ENCODE results near the gene HS2ST1.

The HS2ST1 gene

DNA sequence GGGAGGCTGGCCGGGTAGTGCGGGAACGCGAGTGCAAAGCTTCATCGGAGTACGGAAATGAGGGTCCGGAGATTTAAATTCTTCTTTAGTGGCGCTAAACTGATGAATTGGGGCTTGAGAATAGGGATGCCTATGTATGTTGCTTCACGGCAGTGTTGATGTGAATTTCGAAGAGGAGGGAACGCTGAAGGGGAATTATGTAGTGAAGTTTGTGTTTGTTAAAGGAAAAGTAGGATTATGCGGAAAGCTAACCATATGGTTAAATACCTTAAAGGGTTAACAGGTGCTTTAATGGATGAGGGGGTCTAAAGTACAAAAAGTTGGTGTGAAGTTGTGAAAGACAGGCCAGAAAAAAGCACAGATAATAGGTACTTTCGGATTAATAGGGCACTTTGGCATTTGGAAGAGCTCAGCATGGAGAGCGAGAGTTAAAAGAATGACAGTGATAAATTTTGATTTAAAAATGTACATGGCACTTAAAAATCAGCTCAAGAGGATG, 1.4 kb downstream of the HS2ST1 start:
- ChIA-PET POLR2A (interaction anchor here (0.8 to 2.9 kb wide), 5 partner anchors 13 to 167 kb away, joined by 3 to 24 read pairs (median 3); no protein-coding TSS in a partner anchor), CTCF (interaction anchor here (0.6 to 0.9 kb wide), 2 partner anchors 109 to 200 kb away, joined by 3 to 5 read pairs; no protein-coding TSS in a partner anchor)
- no peak for DNase-seq (ENCODE audit: extremely low spot score)
- TF ChIP-seq, protein P1, sequence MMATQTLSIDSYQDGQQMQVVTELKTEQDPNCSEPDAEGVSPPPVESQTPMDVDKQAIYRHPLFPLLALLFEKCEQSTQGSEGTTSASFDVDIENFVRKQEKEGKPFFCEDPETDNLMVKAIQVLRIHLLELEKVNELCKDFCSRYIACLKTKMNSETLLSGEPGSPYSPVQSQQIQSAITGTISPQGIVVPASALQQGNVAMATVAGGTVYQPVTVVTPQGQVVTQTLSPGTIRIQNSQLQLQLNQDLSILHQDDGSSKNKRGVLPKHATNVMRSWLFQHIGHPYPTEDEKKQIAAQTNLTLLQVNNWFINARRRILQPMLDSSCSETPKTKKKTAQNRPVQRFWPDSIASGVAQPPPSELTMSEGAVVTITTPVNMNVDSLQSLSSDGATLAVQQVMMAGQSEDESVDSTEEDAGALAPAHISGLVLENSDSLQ (IDR thresholded peaks at IDR 0.05): peak; percentile 54
- TF ChIP-seq FOXA1 (IDR thresholded peaks at IDR 0.05): no peak

DNA sequence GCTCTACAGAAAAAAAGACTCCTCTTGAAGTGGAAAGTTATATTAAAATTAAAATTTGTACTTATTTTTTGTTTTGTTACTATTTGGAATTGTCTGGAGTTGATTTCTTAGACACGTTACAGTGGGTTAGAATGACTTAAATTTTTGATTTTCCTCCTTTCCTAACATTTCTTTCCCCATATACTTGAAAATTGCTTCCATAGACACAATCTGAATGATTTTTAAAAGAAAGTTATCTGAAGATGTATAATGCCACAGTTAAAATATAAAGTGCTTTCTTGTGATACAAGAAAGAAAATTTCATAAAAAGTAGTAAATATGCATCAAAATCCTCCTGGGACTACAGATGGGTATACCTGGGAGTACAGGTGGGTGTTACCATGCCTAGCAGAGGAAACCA, 2.3 kb downstream of the HS2ST1 start:
- DNase-seq (ENCODE audit: extremely low spot score): no peak
- TF ChIP-seq FOXK2 (IDR thresholded peaks at IDR 0.05): no peak
- TF ChIP-seq L3MBTL2 (conservative IDR thresholded peaks at IDR 0.05): no peak
- TF ChIP-seq TARDBP (IDR thresholded peaks at IDR 0.05): no peak
- no peak for TF ChIP-seq FOXM1 (IDR thresholded peaks at IDR 0.05; ENCODE audit: borderline replicate concordance)
- CTCF ChIA-PET: no interaction called here
- POLR2A ChIA-PET: interaction anchor here (2.9 kb wide), 1 partner anchor 18 kb away, joined by 24 read pairs; no protein-coding TSS in a partner anchor

DNA sequence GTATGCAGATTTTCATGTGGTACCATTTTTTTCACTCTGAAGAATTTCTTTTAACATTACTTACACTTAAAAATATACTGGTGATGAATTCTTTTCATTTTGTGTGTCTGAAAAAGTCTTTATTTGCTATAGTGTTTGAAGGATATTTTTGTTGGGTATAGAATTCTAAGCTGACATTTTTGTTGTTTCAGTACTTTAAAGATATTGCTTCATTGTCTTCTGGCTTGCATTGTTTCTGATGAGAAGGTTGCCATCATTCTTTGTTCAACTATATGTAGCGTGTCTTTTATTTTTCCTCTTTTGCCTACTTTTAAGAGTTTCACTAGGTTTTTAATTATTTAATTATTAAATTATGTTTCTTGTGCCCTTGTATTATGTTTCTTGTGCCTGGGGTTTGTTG, 8.0 kb downstream of the HS2ST1 start:
- no peak for DNase-seq (ENCODE audit: extremely low spot score)
- ChIA-PET CTCF (no interaction called here), POLR2A (no interaction called here)
- no peak for TF ChIP-seq SUZ12 (IDR thresholded peaks at IDR 0.05)
- TF ChIP-seq FOXA1 (IDR thresholded peaks at IDR 0.05): no peak
- no peak for TF ChIP-seq ELF4 (IDR thresholded peaks at IDR 0.05)
- TF ChIP-seq BHLHE40 (IDR thresholded peaks at IDR 0.05; ENCODE audit: borderline replicate concordance): no peak
- TF ChIP-seq ZNF384 (IDR thresholded peaks at IDR 0.05): no peak
- no peak for TF ChIP-seq HDGF (IDR thresholded peaks at IDR 0.05; ENCODE audit: borderline replicate concordance)
- TF ChIP-seq L3MBTL2 (conservative IDR thresholded peaks at IDR 0.05): no peak
- TF ChIP-seq FOXM1 (IDR thresholded peaks at IDR 0.05; ENCODE audit: borderline replicate concordance): no peak
- no peak for TF ChIP-seq ARNT (IDR thresholded peaks at IDR 0.05)
- no peak for TF ChIP-seq TARDBP (IDR thresholded peaks at IDR 0.05)
- TF ChIP-seq NFRKB (IDR thresholded peaks at IDR 0.05): no peak

DNA sequence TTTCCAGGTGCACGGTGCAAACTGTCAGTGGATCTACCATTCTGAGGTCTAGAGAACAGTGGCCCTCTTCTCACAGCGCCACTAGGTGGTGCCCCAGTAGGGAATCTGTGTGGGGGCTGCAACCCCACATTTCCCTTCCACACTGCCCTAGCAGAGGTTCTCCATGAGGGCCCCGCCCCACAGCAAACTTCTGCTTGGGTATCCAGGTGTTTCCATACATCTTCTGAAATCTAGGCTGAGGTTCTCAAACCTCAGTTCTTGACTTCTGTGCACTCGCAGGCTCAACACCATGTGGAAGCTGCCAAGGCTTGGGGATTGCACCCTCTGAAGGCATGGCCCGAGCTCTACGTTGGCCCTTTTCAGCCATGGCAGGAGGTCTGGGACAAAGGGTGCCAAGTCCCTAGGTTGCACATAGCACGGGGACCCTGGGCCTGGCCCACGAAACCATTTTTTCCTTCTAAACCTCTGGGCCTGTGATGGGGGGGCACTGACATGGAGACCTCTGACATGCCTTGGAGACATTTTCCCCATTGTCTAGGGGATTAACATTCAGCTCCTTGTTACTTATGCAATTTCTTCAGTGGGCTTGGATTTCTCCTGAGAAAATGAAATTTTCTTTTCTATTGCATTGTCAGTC, 10.0 kb downstream of the HS2ST1 start:
- ChIA-PET CTCF (no interaction called here), POLR2A (no interaction called here)
- TF ChIP-seq ZNF384 (IDR thresholded peaks at IDR 0.05) (no peak), LEF1 (IDR thresholded peaks at IDR 0.05; ENCODE audit: borderline replicate concordance) (no peak), NFRKB (IDR thresholded peaks at IDR 0.05) (no peak), SP1 (IDR thresholded peaks at IDR 0.05) (no peak), SUZ12 (IDR thresholded peaks at IDR 0.05) (no peak), FOXK2 (IDR thresholded peaks at IDR 0.05) (no peak), BHLHE40 (IDR thresholded peaks at IDR 0.05; ENCODE audit: borderline replicate concordance) (no peak), FOXA1 (IDR thresholded peaks at IDR 0.05) (no peak), ARNT (IDR thresholded peaks at IDR 0.05) (no peak)
- no peak for DNase-seq (ENCODE audit: extremely low spot score)

DNA sequence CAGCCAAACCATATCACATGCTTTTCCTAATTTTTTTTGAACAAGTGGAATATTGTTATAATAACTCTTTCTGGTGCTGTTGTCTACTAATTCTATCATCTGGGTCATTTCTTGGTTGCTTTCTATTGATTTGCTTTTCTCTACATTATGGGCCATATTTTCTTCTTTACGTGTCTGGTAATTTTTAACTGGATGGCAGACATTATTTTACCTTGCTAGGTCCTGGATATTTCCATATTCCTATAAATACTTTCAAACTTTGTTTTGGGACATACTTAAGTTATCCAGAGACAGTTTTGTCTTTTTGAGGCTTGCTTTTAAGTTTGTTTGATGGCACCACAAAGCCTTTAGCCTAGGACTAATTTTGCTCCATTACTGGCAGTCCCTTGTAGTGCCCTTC, 11.3 kb downstream of the HS2ST1 start:
- no peak for DNase-seq (ENCODE audit: extremely low spot score)
- ChIA-PET POLR2A (no interaction called here), CTCF (no interaction called here)
- TF ChIP-seq ELF4 (IDR thresholded peaks at IDR 0.05) (no peak), CTBP1 (IDR thresholded peaks at IDR 0.05; ENCODE audit: borderline replicate concordance) (no peak), FOXA1 (IDR thresholded peaks at IDR 0.05) (no peak), TARDBP (IDR thresholded peaks at IDR 0.05) (no peak), BHLHE40 (IDR thresholded peaks at IDR 0.05; ENCODE audit: borderline replicate concordance) (no peak)
- TF ChIP-seq, protein P1 (IDR thresholded peaks at IDR 0.05): no peak

DNA sequence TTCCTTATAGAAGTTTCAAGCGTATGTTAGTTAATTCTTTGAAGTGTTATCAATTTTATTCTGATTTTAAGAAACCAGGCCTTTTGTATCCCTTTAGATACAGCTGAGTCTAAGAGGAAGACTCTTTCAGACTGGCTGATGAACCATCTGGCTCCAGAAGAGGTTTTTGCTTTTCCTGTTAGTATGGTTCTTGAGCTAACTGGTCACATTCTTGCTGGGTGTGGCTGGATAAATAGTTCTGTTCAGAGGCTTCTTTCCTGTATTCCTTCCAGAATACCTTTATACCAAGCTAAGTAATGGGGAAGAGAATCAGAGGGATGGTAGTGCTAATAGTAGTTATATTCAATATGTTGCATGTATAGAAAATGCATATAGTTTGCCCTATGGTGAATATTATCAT, 12.4 kb downstream of the HS2ST1 start:
- ChIA-PET CTCF (no interaction called here), POLR2A (interaction anchor here (1.0 kb wide), 1 partner anchor 13 kb away, joined by 3 read pairs; the partner anchor contains the start of gene SELENOF)
- DNase-seq (ENCODE audit: extremely low spot score): no peak
- TF ChIP-seq FOXK2 (IDR thresholded peaks at IDR 0.05) (no peak), CTBP1 (IDR thresholded peaks at IDR 0.05; ENCODE audit: borderline replicate concordance) (no peak), FOXA1 (IDR thresholded peaks at IDR 0.05) (no peak), SP1 (IDR thresholded peaks at IDR 0.05) (no peak), L3MBTL2 (conservative IDR thresholded peaks at IDR 0.05) (no peak), HDGF (IDR thresholded peaks at IDR 0.05; ENCODE audit: borderline replicate concordance) (no peak), FOXM1 (IDR thresholded peaks at IDR 0.05; ENCODE audit: borderline replicate concordance) (no peak), NFRKB (IDR thresholded peaks at IDR 0.05) (no peak), ZNF384 (IDR thresholded peaks at IDR 0.05) (no peak)

DNA sequence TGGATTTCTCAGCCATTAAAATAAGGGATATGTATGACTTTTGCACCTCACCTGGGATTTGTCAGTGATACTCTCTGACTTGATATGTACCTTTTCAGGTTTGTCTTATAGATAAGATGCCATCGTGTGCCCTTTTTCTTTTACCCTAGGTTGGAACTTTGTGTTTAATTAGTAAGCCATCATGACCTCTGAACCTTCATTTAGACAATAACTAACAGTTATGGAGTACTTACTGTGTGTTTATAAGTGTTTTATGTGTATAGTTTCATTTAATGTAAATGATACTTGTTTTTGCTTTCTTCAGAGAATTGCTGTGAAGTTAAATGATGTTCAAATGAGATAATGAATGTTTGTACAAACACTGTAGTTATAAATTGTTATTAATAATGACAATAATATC, 14.4 kb downstream of the HS2ST1 start:
- no peak for DNase-seq (ENCODE audit: extremely low spot score)
- ChIA-PET CTCF (no interaction called here), POLR2A (interaction anchor here (0.6 kb wide), 1 partner anchor 13 kb away, joined by 3 read pairs; no protein-coding TSS in a partner anchor)
- TF ChIP-seq ARNT (IDR thresholded peaks at IDR 0.05) (no peak), NFRKB (IDR thresholded peaks at IDR 0.05) (no peak), FOXA1 (IDR thresholded peaks at IDR 0.05) (no peak), L3MBTL2 (conservative IDR thresholded peaks at IDR 0.05) (no peak), ZNF384 (IDR thresholded peaks at IDR 0.05) (no peak), SP1 (IDR thresholded peaks at IDR 0.05) (no peak), BHLHE40 (IDR thresholded peaks at IDR 0.05; ENCODE audit: borderline replicate concordance) (no peak)
- TF ChIP-seq, protein P1 (IDR thresholded peaks at IDR 0.05): no peak
